H1 (cell line): ENCODE data around the gene CXCL16. TPM values are rescaled to one million over a fixed set of nuclear protein-coding genes. Genes with fewer than 3 reads are reported as not detected.

Source experiments
- ASH2L ChIP-seq: fragments of 200-600, 300-600 bp; sonication (generic); IDR thresholded peaks from one replicate; pipeline ENCODE4 v1.7.1; 2017; ENCODE audit warnings: low read length
- EP300 ChIP-seq, 2 experiments: IDR thresholded peaks; 1 replicate in 1 of 2; 2 replicates in 1 of 2; pipeline ENCODE4 v1.6.1; 2011 to 2012; ENCODE audit warnings: low read depth in 2 of 2, low read length in 2 of 2, mild to moderate bottlenecking in 2 of 2, borderline replicate concordance in 1 of 2, inconsistent platforms in 1 of 2, moderate library complexity in 1 of 2
- KDM4A ChIP-seq: IDR thresholded peaks from one replicate; pipeline ENCODE4 v1.7.1; 2012; ENCODE audit warnings: low read depth, mild to moderate bottlenecking, moderate library complexity, low read length, inconsistent platforms; ENCODE audit not compliant: severe bottlenecking
- SIX5 ChIP-seq: IDR thresholded peaks from 2 replicates; pipeline ENCODE4 v1.6.1; 2011; ENCODE audit warnings: mild to moderate bottlenecking, low read depth, low read length
- TAF7 ChIP-seq: optimal IDR thresholded peaks from 2 replicates; pipeline ENCODE3; 2011; ENCODE audit warnings: low read depth, mild to moderate bottlenecking, inconsistent platforms, low read length, moderate library complexity, borderline replicate concordance
- polyA plus RNA-seq, 7 experiments: library from polyadenylated mRNA; depleted of rRNA in 3 of 7; stranded (reverse) in 5 of 7; unstranded in 2 of 7; fragments of >200 nt in 5 of 7; fragments of 200-250 nt in 2 of 7; gene quantifications; 1 replicate in 5 of 7; 2 replicates in 1 of 7; 4 replicates in 1 of 7; pipeline versions ENCODE4 v1.2.1 to v1.2.3, GENCODE V29; 2011 to 2013; ENCODE audit warnings: missing spikeins in 2 of 7, mixed read lengths in 2 of 7
- total RNA-seq: library from RNA; stranded (reverse); fragmentation: NEBNext Ultra II Directional; extraction: Animal tissue kit (Norgen Biotek cat#: 25700); gene quantifications from 2 replicates; pipeline ENCODE4 v1.2.1, GENCODE V29; 2021

CXCL16 gene
- total and polyA plus RNA-seq, 2 of the 8 experiments (the other 6 are each of a cell fraction or from before 2014, with no cell fraction given) = 3.5 to 4.8 TPM

GRCh38 chr17:4691686-4692085 lies 48.0 kb downstream of the CXCL16 start (continued):
- TF ChIP-seq EP300 (IDR thresholded peaks at IDR 0.05; ENCODE audit: borderline replicate concordance in 1 of 2, low read depth in 2 of 2, low read length in 2 of 2) (no peak), ASH2L (no peak), SIX5 (no peak), TAF7 (no peak), KDM4A (no peak)
